ENCODE data around the gene OR9A2.

The OR9A2 gene

DNA sequence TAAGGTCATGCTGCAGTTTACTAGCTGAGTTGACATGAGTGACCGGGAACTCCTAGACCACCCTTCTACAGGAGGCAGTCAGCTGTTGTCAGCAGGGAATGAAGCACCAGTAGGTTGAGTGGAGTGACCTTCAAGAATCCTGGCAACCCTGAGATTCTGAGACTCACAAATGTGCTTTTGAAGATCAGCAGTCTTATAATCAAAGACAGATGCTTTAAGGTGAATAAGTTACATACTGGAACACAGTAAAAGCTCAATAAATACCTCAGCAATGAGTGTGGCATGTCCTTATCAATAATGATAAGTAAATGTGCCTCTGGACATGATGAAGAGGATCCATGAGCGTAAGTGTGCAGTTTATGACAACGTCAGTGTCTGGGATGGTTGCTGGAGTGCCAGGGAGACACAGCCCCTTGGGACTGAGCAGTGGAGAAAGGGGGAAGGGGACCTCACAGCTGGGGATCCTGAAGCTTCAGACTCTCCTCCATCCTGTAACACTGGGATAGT, 13.3 kb upstream of the OR9A2 start:
- H3K27ac Mint-ChIP-seq: no peak overlapping the region
- no peak for DNase-seq
- no peak overlapping the region for H3K4me3 Mint-ChIP-seq
- no peaks in the 10 kb centered on the region for H3K36me3 Mint-ChIP-seq (ENCODE audit: low read depth)
- H3K27me3 Mint-ChIP-seq (ENCODE audit: low read depth, poor library complexity): peaks cover 6% of the 10 kb centered on the region
- TF ChIP-seq, protein P1, sequence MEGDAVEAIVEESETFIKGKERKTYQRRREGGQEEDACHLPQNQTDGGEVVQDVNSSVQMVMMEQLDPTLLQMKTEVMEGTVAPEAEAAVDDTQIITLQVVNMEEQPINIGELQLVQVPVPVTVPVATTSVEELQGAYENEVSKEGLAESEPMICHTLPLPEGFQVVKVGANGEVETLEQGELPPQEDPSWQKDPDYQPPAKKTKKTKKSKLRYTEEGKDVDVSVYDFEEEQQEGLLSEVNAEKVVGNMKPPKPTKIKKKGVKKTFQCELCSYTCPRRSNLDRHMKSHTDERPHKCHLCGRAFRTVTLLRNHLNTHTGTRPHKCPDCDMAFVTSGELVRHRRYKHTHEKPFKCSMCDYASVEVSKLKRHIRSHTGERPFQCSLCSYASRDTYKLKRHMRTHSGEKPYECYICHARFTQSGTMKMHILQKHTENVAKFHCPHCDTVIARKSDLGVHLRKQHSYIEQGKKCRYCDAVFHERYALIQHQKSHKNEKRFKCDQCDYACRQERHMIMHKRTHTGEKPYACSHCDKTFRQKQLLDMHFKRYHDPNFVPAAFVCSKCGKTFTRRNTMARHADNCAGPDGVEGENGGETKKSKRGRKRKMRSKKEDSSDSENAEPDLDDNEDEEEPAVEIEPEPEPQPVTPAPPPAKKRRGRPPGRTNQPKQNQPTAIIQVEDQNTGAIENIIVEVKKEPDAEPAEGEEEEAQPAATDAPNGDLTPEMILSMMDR (IDR thresholded peaks at IDR 0.05): no peak
- H3K9me3 Mint-ChIP-seq: peaks cover 9% of the 10 kb centered on the region
- H3K4me1 Mint-ChIP-seq: peaks cover 32% of the 10 kb centered on the region

DNA sequence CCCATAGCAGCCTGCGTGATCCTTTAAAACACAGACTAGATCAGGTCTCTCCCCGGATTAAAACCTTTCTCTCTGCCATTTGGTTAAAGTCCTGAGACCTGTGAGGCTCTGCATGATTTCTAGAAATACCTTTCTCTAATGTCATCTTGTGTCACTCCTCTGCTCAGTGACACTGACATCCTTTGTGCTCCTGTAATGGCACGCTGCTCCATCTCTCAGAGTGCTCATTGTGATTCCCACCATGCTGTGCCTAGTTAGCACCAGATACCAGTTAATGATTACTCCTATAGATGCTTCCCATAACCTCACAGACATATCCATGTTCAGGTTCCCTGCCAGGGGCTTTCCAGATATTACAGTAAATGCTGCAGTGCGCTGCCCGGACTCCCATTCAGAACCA, 11.7 kb upstream of the OR9A2 start:
- peaks cover 25% of the 10 kb centered on the region for H3K4me1 Mint-ChIP-seq
- H3K36me3 Mint-ChIP-seq (ENCODE audit: low read depth): no peaks in the 10 kb centered on the region
- H3K4me3 Mint-ChIP-seq: no peak overlapping the region
- no peak for DNase-seq
- H3K9me3 Mint-ChIP-seq: peaks cover 24% of the 10 kb centered on the region
- peak overlapping the region; percentile 32 for H3K27ac Mint-ChIP-seq
- H3K27me3 Mint-ChIP-seq (ENCODE audit: low read depth, poor library complexity): peaks cover 10% of the 10 kb centered on the region
- TF ChIP-seq, protein P1 (IDR thresholded peaks at IDR 0.05): no peak

DNA sequence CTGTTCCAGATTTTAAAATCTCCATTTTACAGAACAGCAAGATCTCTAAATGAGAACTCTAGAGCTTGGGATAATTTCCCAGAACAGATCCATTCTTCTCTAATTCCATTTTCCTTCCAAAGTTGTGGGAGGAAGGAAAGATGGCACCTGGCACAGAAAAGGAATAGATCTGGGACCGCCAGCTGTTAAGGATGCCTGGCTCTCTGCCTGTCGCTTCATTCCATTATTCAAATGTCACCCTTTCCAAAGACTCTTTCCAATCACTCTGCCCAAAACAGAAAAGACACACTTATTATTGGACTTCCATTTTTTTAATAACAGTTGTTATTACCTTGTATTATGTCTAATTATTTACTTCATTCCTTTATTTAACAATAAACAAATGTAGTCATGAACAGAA, 751 bp upstream of the OR9A2 start:
- H3K27ac Mint-ChIP-seq: no peak overlapping the region
- H3K9me3 Mint-ChIP-seq: no peaks in the 10 kb centered on the region
- no peak for DNase-seq
- TF ChIP-seq, protein P1 (IDR thresholded peaks at IDR 0.05): no peak
- peaks cover 23% of the 10 kb centered on the region for H3K27me3 Mint-ChIP-seq (ENCODE audit: low read depth, poor library complexity)
- peaks cover 8% of the 10 kb centered on the region for H3K4me1 Mint-ChIP-seq
- no peaks in the 10 kb centered on the region for H3K36me3 Mint-ChIP-seq (ENCODE audit: low read depth)
- H3K4me3 Mint-ChIP-seq: no peak overlapping the region

GRCh38 chr7:143025371-143025770, 1.6 kb downstream of the OR9A2 start:
- Mint-ChIP-seq H3K36me3 (ENCODE audit: low read depth) (no peaks in the 10 kb centered on the region), H3K27ac (no peak overlapping the region), H3K9me3 (peaks cover 4% of the 10 kb centered on the region), H3K4me1 (peaks cover 8% of the 10 kb centered on the region), H3K27me3 (ENCODE audit: low read depth, poor library complexity) (peaks cover 15% of the 10 kb centered on the region), H3K4me3 (no peak overlapping the region)
- DNase-seq: no peak
- TF ChIP-seq, protein P1 (IDR thresholded peaks at IDR 0.05): no peak

DNA sequence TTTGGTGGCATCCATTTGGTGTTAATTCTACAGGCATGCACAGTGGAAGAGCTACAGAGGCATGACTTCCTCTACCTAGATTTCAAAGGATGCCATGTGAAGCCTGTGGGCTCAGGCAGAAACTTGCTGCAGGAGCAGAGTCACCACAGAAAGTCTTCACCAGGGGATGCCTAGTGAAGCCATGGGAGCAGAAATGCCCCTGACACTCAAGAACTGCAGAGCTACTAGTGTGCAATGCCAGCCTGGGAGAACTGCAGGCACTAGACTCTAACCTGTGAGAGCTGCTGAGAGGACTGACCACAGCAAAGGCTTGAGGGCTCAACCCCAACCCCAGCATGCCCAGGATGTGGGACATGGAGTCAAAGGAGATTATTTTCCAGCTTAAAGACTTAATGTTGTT, 3.9 kb downstream of the OR9A2 start:
- Mint-ChIP-seq H3K36me3 (ENCODE audit: low read depth) (no peaks in the 10 kb centered on the region), H3K27ac (no peak overlapping the region), H3K27me3 (ENCODE audit: low read depth, poor library complexity) (peaks cover 9% of the 10 kb centered on the region), H3K4me3 (no peak overlapping the region), H3K9me3 (peaks cover 11% of the 10 kb centered on the region), H3K4me1 (no peaks in the 10 kb centered on the region)
- TF ChIP-seq, protein P1 (IDR thresholded peaks at IDR 0.05): no peak
- DNase-seq: no peak

- peaks cover 8% of the 10 kb centered on the region for H3K4me1 Mint-ChIP-seq
- no peak for DNase-seq
- peaks cover 11% of the 10 kb centered on the region for H3K9me3 Mint-ChIP-seq
- peaks cover 5% of the 10 kb centered on the region for H3K27me3 Mint-ChIP-seq (ENCODE audit: low read depth, poor library complexity)
- TF ChIP-seq, protein P1 (IDR thresholded peaks at IDR 0.05): no peak
- H3K36me3 Mint-ChIP-seq (ENCODE audit: low read depth): no peaks in the 10 kb centered on the region
- H3K27ac Mint-ChIP-seq: no peak overlapping the region
- H3K4me3 Mint-ChIP-seq: no peak overlapping the region
Observed at GRCh38 chr7:143018931-143019330, 8.0 kb downstream of the OR9A2 start.
